ENCODE results near the gene GRAPL.
"Not testable (repeated sequence)": the region's sequence is repeated elsewhere in the genome, so short reads cannot be mapped to it uniquely, and the experiment has no call there.

Gene GRAPL

GRCh38 chr17:19127148-19127980, at the start of gene GRAPL:
GRAPL (plus strand) TSS chr17:19127589; CDS start chr17:19127620, 31 bp downstream.
- DNase-seq = not testable (repeated sequence)

- not testable (repeated sequence) for DNase-seq
These were observed 38.3 kb upstream of the GRAPL start for GRCh38 chr17:19088804-19089685.

DNA sequence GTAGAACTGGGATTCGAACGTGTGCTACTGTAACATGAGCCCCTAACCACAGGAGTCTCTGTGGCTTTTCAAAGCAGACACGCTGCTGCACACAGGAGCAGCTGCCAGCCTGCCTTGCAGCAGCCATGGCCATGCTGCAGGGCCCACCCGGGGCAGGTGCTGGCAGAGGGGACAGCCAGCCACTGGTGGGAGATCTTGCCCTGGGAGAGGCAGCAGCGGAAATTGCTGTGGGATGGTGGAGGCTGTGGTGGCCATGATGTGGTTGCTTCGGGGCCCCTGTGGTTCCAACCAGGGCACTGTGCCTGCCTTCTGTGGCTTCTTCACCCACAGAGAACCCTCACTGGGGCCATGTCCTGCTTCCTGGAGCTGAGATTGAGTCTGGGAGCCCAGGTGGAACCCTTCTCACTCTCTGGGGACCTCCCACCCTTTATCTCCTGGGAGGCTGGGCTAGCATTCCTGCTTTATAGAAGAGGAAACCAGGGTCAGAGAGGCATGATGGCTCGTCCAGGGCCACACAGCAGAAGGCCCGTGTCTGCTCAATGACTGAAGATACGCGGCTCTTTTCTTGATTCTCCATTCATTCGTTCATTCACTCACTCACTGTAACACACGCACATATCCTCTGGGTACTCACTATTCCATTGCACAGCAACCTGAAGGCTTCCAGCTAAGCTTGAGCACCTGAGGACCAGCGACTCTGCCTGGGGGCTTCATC, 37.2 kb upstream of the GRAPL start:
- DNase-seq = not testable (repeated sequence)

- DNase-seq = not testable (repeated sequence)
These were observed 34.4 kb upstream of the GRAPL start for GRCh38 chr17:19092737-19093683.

DNA sequence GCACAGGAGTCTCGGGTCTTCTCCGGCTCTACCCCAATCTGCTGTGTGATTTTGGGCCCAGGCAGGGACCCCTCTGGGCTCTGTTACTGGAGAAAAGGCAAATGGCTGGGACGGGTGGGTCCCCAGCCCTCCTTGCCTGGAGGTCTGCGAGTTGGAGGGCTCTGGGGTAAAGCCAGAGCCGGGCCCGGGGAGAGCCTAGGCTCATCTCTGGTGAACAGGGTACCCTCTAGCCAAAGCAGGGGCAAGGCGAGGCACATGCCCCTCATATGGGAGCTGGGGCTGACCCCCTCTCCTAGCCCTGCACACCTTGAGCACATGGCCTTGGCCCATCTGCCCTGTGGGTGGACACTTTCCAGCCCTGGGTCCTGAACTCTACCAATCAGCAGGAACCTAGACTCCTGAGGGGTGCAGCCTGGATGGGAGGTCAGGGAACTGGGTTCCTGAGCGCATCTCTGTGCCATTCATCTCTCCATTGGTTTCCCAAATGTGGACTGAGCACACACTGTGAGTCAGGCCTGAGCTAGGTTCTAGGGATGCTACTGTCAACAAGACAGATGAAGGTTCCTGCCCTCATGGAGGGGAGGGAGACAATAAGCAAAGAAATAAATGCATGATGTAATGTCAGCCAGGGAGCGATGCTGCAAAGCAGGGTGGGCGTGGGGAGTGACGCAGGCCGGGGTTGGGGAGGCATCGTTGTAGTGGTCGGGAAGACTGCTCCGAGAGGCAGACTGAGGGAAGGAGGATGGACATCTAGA, 33.5 kb upstream of the GRAPL start:
- DNase-seq = not testable (repeated sequence)

DNA sequence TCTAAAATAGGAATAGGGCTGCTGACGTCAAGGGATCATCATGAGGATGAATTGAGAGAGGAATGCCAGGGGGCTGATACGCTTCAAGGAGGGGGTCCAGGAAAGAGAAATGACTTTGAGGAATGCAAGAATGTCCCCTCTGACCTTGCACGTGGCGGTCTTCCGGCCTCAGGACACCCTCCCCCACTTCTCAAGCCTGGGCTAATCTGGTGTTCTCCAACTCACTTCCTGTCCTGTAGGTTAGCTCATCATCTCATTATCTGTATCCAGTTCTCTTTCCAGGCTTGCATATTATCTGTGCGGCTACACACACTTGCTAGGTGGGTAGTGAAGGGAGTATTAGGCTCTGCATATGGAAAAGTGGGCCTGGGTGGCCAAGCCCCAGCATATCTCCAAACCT, 18.9 kb upstream of the GRAPL start:
- not testable (repeated sequence) for DNase-seq

DNA sequence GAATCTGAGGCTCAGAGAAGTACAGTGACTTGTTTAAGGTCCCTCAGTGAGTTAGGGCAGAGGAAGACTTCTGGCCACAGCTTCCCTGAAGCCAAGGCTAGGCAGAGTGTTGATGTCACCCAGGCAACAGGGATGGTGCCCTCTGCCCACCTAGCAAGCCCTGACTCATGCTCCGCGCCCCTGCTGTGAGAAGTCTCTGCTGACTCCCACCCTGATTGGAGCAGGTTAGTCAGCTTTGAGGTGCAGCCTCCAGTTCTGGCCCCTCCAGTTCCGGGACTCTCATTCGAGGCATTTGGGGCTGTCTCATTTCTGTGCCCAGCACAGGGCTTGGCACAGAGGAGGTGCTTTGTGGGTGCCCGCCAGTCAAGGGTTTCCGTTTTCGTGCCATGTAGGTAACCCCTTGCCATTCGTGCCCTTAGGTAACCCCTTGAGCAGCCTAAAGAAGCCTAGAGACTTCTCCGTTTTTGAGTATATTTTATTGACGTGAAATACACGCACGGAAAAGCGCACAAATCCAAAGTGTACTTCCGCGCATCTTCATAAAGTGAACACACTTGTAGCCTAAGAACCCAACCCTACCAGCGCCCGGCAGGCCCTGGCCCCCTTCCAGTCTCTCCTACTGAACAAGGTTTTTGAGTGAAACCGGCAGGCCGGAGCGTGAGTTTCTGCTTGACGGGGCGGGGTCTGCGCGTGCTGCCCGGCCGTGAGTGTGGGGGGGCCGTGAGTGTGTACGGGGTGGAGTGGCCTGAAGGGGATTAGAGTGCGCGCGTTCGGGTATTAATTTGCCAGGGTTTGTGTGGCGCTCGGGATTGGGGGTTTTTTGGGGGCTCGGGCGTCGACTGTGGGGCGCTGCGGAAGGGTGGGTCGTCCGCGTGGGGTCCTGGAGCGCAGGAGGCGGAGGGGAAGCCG, 16.9 kb upstream of the GRAPL start:
- not testable (repeated sequence) for DNase-seq

- DNase-seq = not testable (repeated sequence)
These were observed 16.2 kb upstream of the GRAPL start for GRCh38 chr17:19111111-19111711.

DNA sequence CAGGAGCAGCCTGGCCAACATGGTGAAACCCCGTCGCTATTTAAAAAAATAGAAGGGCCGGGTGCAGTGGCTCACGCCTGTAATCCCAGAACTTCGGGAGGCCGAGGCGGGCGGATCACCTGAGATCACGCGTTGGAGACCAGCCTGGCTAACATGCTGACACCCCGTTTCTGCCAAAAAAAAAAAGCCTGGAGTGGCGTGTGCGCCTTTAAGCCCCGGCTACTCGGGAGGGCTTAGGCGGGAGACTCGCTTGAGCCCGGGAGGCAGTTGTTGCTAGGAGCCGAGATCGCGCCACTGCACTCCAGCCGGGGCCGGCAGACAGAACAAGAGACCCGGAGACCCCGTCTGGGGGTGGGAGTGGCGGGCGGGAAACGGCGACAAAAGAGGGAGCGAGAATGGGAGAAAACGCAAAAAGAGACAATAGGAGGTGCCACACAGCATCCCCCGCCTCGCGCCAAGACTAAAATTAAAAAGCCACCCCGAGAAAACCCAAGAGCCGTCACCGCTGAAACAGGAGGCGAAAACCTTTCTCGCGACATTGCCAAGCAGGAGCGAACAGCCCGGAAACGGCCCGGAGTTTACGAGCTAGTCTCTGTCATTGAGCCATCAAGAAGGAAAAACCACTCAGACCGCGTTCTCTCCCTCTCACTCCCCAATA, 15.5 kb upstream of the GRAPL start:
- DNase-seq = not testable (repeated sequence)

DNA sequence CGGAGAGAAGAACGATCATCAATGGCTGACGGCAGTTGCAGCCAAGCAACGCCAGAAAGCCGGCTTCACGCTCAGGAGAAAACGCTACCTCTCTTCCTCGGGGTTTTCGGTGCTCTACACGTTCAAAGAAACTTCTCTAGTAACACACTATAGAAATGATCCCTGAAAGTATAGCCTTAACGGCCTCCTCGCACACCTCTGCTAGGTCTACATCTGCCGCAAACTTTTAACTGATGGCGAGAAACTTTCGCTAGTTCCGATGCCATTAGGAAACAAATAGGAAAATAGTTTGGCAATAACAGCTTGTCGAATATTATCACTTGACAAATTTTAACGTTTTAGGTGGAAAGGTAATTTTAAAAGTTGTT, 14.9 kb upstream of the GRAPL start:
- not testable (repeated sequence) for DNase-seq

DNA sequence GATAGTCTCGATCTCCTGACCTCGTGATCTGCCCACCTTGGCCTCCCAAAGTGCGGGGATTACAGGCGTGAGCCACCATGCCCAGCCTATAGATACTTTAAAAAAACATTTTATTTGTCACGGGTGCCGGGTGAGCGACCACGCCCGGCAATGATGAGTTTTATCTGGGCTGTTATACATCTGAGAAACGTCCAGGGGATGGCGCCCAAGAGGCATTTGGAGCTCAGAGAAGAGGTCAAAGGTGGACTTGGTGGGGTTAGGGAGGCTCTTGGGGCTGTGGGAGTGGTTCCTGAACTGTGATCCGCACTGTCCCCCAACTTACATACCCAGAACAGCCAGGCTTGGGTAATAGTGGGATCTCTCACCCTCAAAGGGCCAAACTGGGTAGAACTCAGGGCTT, 8.7 kb upstream of the GRAPL start:
- DNase-seq = not testable (repeated sequence)

- DNase-seq = not testable (repeated sequence)
These were observed 2.1 kb upstream of the GRAPL start for GRCh38 chr17:19125289-19125688.

DNA sequence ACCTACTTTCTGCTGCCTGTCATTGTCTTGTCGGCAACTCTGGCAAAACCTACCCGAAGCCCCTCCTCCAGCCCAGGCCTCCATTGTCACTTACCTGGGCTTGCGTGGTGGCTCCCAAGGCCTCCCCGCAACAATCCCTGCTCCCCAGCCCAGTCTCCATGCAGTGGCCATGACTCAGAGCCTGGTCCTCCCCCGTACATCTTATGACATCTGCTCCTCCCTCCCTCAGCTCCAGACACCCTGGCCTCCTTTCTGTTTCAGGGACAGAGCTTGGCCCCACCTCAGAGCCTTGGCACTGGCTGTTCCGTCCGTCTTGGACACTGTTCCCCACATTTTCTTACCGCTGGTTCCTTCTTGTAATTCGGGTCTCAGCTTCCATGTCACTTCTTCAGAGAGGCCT, 2.1 kb downstream of the GRAPL start:
- DNase-seq = not testable (repeated sequence)

- DNase-seq = not testable (repeated sequence)
These were observed 3.7 kb downstream of the GRAPL start for GRCh38 chr17:19131108-19131507.

- not testable (repeated sequence) for DNase-seq
These were observed 4.4 kb downstream of the GRAPL start for GRCh38 chr17:19131772-19132171.

GRCh38 chr17:19133793-19134192, 6.4 kb downstream of the GRAPL start:
- DNase-seq = not testable (repeated sequence)

GRCh38 chr17:19135391-19135790, 8.0 kb downstream of the GRAPL start:
- DNase-seq = not testable (repeated sequence)

GRCh38 chr17:19136138-19136537, 8.7 kb downstream of the GRAPL start:
- DNase-seq = not testable (repeated sequence)

DNA sequence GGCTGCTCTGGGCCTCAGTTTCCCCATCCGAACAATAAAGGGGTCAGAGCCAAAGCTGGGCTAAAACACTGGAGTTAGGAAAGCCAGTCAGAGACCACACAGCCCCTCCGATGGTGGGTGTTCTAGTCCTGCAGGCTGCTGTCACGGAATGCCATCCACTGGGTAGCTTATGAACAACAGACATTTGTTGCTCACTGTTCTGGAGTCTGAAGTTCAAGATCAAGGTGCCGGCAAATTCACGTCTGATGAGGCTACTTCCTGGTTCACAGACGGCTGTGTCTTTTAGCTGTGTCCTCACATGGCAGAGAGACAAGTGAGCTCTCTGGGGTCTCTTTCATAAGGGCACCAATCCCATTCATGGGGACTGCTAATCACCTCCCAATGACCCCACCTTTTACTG, 9.2 kb downstream of the GRAPL start:
- DNase-seq = not testable (repeated sequence)
